A549 (cell line): ENCODE results near the gene FBN2.

Experiments used
- CTCF ChIP-seq: fragments of >200 bp; sonication (Bioruptor Twin); formaldehyde crosslinking; IDR thresholded peaks from 3 replicates; pipeline ENCODE4 v1.5.1; 2016
- MAFK ChIP-seq: fragments of 450-650 bp; IDR thresholded peaks from 2 replicates; pipeline ENCODE4 v1.6.1; 2014; ENCODE audit not compliant: partially characterized antibody
- RAD21 ChIP-seq, 2 experiments: fragments of >200 bp in 1 of 2; sonication (Bioruptor Twin) in 1 of 2; formaldehyde crosslinking in 1 of 2; IDR thresholded peaks in 1 of 2; conservative IDR thresholded peaks in 1 of 2; 2 replicates in 1 of 2; 3 replicates in 1 of 2; pipeline ENCODE4 v1.6.1; 2012 to 2018; ENCODE audit warnings: inconsistent platforms in 1 of 2

- TF ChIP-seq CTCF (no peak), RAD21 (conservative IDR thresholded peaks at IDR 0.05 in 1 of 2, IDR thresholded peaks at IDR 0.05 in 1 of 2) (no peak), MAFK (peak; percentile 77)
These were observed 123.6 kb downstream of the FBN2 start for GRCh38 chr5:128414469-128414868.
